Panc1 (cell line): ENCODE data around the gene POLR1H. TPM values are rescaled to one million over a fixed set of nuclear protein-coding genes. Genes with fewer than 3 reads are reported as not detected.
A peak's percentile ranks its signal among the peaks of the same experiment; 100 is the strongest.

ENCODE experiments used
- ATAC-seq: fragments of 200-7000 bp; cut with Tn5 transposase; 2 replicates; pipeline ENCODE4 v1.9.1; 2020; ENCODE audit warnings: mild to moderate bottlenecking, moderate library complexity
- BruUV-seq: library from RNA; stranded (reverse); fragments of 400-500 nt; replicated peaks from 2 replicates; lab custom pipeline; 2021; lab: Mats Ljungman, UMichigan
- CTCF ChIA-PET: fragments of 300-600 bp; sonication (Branson Sonifier 250); formaldehyde crosslinking; loops from one replicate; lab custom pipeline; 2022; ENCODE audit warnings: antibody characterized with exemption; lab: Charles Lee
- POLR2A ChIA-PET: fragments of 300-600 bp; sonication (Branson Sonifier 250); formaldehyde crosslinking; loops from one replicate; lab custom pipeline; 2022; ENCODE audit warnings: antibody characterized with exemption; lab: Charles Lee
- DNase-seq: peaks from one replicate; pipeline ENCODE4 v3.0.0-alpha.2; 2010; ENCODE audit warnings: low read depth, low spot score
- H3K27ac ChIP-seq: 2 replicates; pipeline ENCODE4 v1.5.1; 2011; ENCODE audit warnings: mild to moderate bottlenecking, low read length, inconsistent platforms
- H3K27me3 ChIP-seq: fragments of 200-500 bp; sonication (Bioruptor generic); 2 replicates; pipeline ENCODE4 v1.6.0; 2014; ENCODE audit warnings: low read length, inconsistent platforms; ENCODE audit not compliant: control insufficient read depth, insufficient read depth
- H3K36me3 ChIP-seq: fragments of 200-500 bp; sonication (Bioruptor generic); 2 replicates; pipeline ENCODE4 v1.5.1; 2014; ENCODE audit warnings: inconsistent platforms, mild to moderate bottlenecking, low read length, moderate library complexity; ENCODE audit not compliant: control insufficient read depth, insufficient read depth
- H3K4me1 ChIP-seq: 2 replicates; pipeline ENCODE4 v1.5.1; 2011; ENCODE audit warnings: inconsistent platforms, mild to moderate bottlenecking, low read length, moderate library complexity; ENCODE audit not compliant: control insufficient read depth, insufficient read depth
- H3K4me3 ChIP-seq, 2 experiments: 2 replicates each; pipeline ENCODE4 v1.5.1; 2011 to 2012; ENCODE audit warnings: low read depth in 2 of 2, low read length in 2 of 2, mild to moderate bottlenecking in 2 of 2, inconsistent platforms in 1 of 2, moderate library complexity in 1 of 2
- H3K9me3 ChIP-seq: fragments of 200-500 bp; sonication (Bioruptor generic); 2 replicates; pipeline ENCODE4 v1.5.1; 2014; ENCODE audit warnings: low read depth, mild to moderate bottlenecking, inconsistent platforms, low read length, moderate library complexity; ENCODE audit not compliant: control insufficient read depth, insufficient read depth
- POLR2AphosphoS5 ChIP-seq: IDR thresholded peaks from 2 replicates; pipeline ENCODE4 v1.6.1; 2012; ENCODE audit warnings: mild to moderate bottlenecking, low read depth, low read length, moderate library complexity
- SIN3A ChIP-seq: IDR thresholded peaks from 2 replicates; pipeline ENCODE4 v1.6.1; 2012; ENCODE audit warnings: low read depth, mild to moderate bottlenecking, low read length, moderate library complexity, borderline replicate concordance; ENCODE audit not compliant: insufficient read depth
- TCF7L2 ChIP-seq: IDR thresholded peaks from 2 replicates; pipeline ENCODE4 v1.6.1; 2011; ENCODE audit warnings: mild to moderate bottlenecking, low read depth, low read length, inconsistent platforms
- in situ Hi-C: cut with HindIII; loops from 2 replicates; pipeline ENCODE4 v1.10.0; 2016; ENCODE audit warnings: low sequenced_read_pairs, low pct_unique_long_range_greater_than_20kb
- intact Hi-C: fragments of 100-400 bp; cut with micrococcal nuclease; formaldehyde crosslinking; loops from one replicate; pipeline ENCODE4 v1.10.0; 2022; ENCODE audit not compliant: unreplicated experiment
- total RNA-seq: library from RNA; stranded (reverse); gene quantifications from one replicate; pipeline ENCODE4 v1.2.1, GENCODE V29; 2021; ENCODE audit not compliant: unreplicated experiment
- TF ChIP-seq, protein P1 (sequence below), 2 experiments: IDR thresholded peaks; 2 replicates each; pipeline ENCODE4 v1.6.1; 2011 to 2012; ENCODE audit warnings: low read depth in 2 of 2, control low read depth in 1 of 2, low read length in 1 of 2, mild to moderate bottlenecking in 1 of 2, moderate library complexity in 1 of 2; ENCODE audit not compliant: insufficient read depth in 1 of 2
- TF ChIP-seq, protein P2 (sequence below): fragments of 450-650 bp; IDR thresholded peaks from 2 replicates; pipeline ENCODE4 v1.5.1; 2017; ENCODE audit warnings: mild to moderate bottlenecking

POLR1H gene
- total RNA-seq, 1 experiment from 2014 or later = 24.9 TPM

DNA sequence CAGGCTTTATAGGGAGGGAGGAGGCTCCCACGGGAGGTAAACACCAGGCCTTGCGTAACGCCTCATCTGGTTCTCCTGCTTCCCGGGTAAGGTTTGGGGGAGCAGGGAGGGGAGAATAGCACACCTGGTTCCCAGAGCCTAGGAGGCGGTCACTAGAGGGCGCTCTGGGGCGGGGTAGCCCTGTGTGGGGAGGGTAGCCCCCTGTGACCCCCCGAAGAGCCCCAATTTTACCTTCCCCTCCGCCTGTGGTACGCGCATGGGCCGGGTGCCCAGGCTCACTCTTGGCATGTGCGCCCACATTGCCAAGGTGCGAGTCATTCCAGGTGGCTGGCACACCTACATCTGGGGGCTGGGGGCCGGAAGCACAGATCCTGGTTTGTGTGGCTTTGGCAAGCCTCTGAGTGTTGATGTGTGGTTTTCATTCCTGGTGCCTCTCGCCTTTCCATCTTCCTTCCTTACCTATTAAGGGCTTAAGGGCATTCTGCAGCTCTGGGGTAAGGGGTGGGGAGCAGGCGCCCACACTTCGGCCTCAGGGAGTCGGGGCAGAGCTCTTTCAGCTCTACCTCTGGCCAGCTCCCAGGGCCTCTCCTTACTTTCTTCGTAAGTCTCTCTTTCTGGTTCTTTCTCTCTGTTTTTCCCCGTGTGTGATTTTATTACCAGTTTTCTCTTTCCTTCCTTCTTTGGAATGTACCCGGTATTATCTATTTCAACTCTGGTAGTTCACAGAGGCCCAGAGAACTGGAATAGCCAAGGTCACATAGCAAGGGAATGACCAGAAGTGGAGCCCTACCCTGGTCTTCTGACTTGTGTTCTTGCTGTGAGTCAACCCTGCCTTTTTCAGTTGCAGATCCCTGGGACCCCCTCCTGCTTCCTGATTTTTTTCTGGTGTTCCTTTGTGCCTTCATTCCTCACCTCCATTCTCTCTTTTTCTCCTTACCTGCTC is 15.0 kb downstream of the POLR1H start:
- no peak overlapping the region for H3K27ac ChIP-seq
- POLR2A ChIA-PET = no interaction called here
- CTCF ChIA-PET = no interaction called here
- peaks cover 4% of the 10 kb centered on the region for H3K4me1 ChIP-seq
- no peaks in the 10 kb centered on the region for H3K36me3 ChIP-seq
- intact Hi-C loops = no loop called here
- TF ChIP-seq, protein P1, sequence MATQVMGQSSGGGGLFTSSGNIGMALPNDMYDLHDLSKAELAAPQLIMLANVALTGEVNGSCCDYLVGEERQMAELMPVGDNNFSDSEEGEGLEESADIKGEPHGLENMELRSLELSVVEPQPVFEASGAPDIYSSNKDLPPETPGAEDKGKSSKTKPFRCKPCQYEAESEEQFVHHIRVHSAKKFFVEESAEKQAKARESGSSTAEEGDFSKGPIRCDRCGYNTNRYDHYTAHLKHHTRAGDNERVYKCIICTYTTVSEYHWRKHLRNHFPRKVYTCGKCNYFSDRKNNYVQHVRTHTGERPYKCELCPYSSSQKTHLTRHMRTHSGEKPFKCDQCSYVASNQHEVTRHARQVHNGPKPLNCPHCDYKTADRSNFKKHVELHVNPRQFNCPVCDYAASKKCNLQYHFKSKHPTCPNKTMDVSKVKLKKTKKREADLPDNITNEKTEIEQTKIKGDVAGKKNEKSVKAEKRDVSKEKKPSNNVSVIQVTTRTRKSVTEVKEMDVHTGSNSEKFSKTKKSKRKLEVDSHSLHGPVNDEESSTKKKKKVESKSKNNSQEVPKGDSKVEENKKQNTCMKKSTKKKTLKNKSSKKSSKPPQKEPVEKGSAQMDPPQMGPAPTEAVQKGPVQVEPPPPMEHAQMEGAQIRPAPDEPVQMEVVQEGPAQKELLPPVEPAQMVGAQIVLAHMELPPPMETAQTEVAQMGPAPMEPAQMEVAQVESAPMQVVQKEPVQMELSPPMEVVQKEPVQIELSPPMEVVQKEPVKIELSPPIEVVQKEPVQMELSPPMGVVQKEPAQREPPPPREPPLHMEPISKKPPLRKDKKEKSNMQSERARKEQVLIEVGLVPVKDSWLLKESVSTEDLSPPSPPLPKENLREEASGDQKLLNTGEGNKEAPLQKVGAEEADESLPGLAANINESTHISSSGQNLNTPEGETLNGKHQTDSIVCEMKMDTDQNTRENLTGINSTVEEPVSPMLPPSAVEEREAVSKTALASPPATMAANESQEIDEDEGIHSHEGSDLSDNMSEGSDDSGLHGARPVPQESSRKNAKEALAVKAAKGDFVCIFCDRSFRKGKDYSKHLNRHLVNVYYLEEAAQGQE (IDR thresholded peaks at IDR 0.05; ENCODE audit: insufficient read depth in 1 of 2, low read depth in 2 of 2, low read length in 1 of 2) = no peak
- no peak for TF ChIP-seq TCF7L2
- TF ChIP-seq, protein P2, sequence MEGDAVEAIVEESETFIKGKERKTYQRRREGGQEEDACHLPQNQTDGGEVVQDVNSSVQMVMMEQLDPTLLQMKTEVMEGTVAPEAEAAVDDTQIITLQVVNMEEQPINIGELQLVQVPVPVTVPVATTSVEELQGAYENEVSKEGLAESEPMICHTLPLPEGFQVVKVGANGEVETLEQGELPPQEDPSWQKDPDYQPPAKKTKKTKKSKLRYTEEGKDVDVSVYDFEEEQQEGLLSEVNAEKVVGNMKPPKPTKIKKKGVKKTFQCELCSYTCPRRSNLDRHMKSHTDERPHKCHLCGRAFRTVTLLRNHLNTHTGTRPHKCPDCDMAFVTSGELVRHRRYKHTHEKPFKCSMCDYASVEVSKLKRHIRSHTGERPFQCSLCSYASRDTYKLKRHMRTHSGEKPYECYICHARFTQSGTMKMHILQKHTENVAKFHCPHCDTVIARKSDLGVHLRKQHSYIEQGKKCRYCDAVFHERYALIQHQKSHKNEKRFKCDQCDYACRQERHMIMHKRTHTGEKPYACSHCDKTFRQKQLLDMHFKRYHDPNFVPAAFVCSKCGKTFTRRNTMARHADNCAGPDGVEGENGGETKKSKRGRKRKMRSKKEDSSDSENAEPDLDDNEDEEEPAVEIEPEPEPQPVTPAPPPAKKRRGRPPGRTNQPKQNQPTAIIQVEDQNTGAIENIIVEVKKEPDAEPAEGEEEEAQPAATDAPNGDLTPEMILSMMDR = peak; percentile 80
- no peak overlapping the region for H3K4me3 ChIP-seq
- no peaks in the 10 kb centered on the region for H3K9me3 ChIP-seq
- 0 out of 2 replicates have a peak, but pooled peaks have one; percentile 27 for ATAC-seq
- in situ Hi-C loops = no loop called here
- H3K27me3 ChIP-seq = peaks cover 6% of the 10 kb centered on the region; the same call in 1 of the 2 replicates
- BruUV-seq = no TSS peak
- no peak for DNase-seq

DNA sequence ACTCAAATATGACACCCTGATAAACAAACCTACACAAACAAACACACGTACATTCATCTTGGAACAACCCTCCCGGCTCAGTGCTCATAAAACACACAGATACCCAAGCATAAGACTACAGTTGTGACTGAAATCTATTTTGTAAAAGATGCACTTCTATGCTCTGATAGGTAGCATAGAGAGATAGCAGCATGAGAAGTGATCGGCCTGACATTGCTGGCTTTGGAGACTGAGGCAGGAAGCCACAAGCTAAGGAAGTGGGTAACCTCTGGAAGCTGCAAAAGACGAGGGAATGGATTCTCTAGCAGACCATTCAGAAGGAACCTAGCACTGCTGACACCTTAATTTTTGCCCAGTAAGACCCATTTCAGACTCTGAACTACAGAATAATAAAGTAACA is 16.2 kb downstream of the POLR1H start:
- Histone ChIP-seq H3K4me1 (peaks cover 4% of the 10 kb centered on the region), H3K4me3 (no peak overlapping the region), H3K27ac (no peak overlapping the region), H3K36me3 (no peaks in the 10 kb centered on the region), H3K27me3 (peaks cover 6% of the 10 kb centered on the region; the same call in 1 of the 2 replicates), H3K9me3 (no peaks in the 10 kb centered on the region)
- TF ChIP-seq, protein P2 = no peak
- TF ChIP-seq, protein P1 (IDR thresholded peaks at IDR 0.05; ENCODE audit: insufficient read depth in 1 of 2, low read depth in 2 of 2, low read length in 1 of 2) = no peak
- TF ChIP-seq SIN3A = no peak
- no peak for TF ChIP-seq POLR2AphosphoS5
- TF ChIP-seq TCF7L2 = no peak
- CTCF ChIA-PET = no interaction called here
- DNase-seq (no peak), ATAC-seq (no peak)
- in situ Hi-C loops = no loop called here
- intact Hi-C loops = no loop called here
- BruUV-seq = no TSS peak
- POLR2A ChIA-PET = no interaction called here
